HG03280 (cell line): ENCODE measurements around the gene CYP1A2.
"Not testable (repeated sequence)": the region's sequence is repeated elsewhere in the genome, so short reads cannot be mapped to it uniquely, and the experiment has no call there.

Experiments
- ATAC-seq: cut with Tn5 transposase; IDR thresholded peaks from one replicate; pipeline ENCODE4 v1.9.1; 2021; ENCODE audit warnings: mild to moderate bottlenecking, moderate library complexity; ENCODE audit not compliant: unreplicated experiment

CYP1A2 gene

GRCh38 chr15:74775132-74775562 is 26.5 kb downstream of the CYP1A2 start:
- ATAC-seq: no peak

- ATAC-seq: no peak
These were observed 27.2 kb downstream of the CYP1A2 start for GRCh38 chr15:74775894-74776293.

GRCh38 chr15:74776821-74777768 is 28.4 kb downstream of the CYP1A2 start:
- ATAC-seq: peak; percentile 32

GRCh38 chr15:74777769-74778598 is 29.3 kb downstream of the CYP1A2 start:
- no peak for ATAC-seq

GRCh38 chr15:74778599-74778970 is 29.9 kb downstream of the CYP1A2 start:
- no peak for ATAC-seq

- ATAC-seq: no peak
These were observed 30.6 kb downstream of the CYP1A2 start for GRCh38 chr15:74779162-74779648.

- ATAC-seq: no peak
These were observed 32.1 kb downstream of the CYP1A2 start for GRCh38 chr15:74780523-74781430.

GRCh38 chr15:74781431-74782258 is 33.0 kb downstream of the CYP1A2 start, which contains the start of gene CSK:
CSK (plus strand) TSS chr15:74782080; CDS start chr15:74798298, 16,218 bp downstream.
- ATAC-seq: peak; percentile 50

GRCh38 chr15:74782259-74783071 is 33.8 kb downstream of the CYP1A2 start:
- ATAC-seq: peak; percentile 14

- no peak for ATAC-seq
These were observed 34.6 kb downstream of the CYP1A2 start for GRCh38 chr15:74783072-74783807.

- no peak for ATAC-seq
These were observed 35.1 kb downstream of the CYP1A2 start for GRCh38 chr15:74783808-74784175.

- no peak for ATAC-seq
These were observed 36.0 kb downstream of the CYP1A2 start for GRCh38 chr15:74784426-74785193.

- ATAC-seq: no peak
These were observed 36.8 kb downstream of the CYP1A2 start for GRCh38 chr15:74785194-74786032.

GRCh38 chr15:74786081-74786480 is 37.4 kb downstream of the CYP1A2 start:
- ATAC-seq: not testable (repeated sequence)

GRCh38 chr15:74786551-74787165 is 38.0 kb downstream of the CYP1A2 start:
- ATAC-seq: no peak
